HEK293 (cell line): ENCODE data around the gene RALY.

ENCODE experiments used
- CTCF ChIA-PET: fragments of 350-600 bp; formaldehyde crosslinking; extraction: SDS; loops from one replicate; lab custom pipeline; 2021; ENCODE audit warnings: antibody characterized with exemption; lab: Yijun Ruan, JAX
- POLR2A ChIA-PET: fragments of 300-600 bp; formaldehyde crosslinking; extraction: SDS; loops from one replicate; lab custom pipeline; 2020; ENCODE audit warnings: antibody characterized with exemption, inconsistent platforms; lab: Yijun Ruan, JAX
- H3K27ac ChIP-seq: fragments of 200-500 bp; sonication (Bioruptor generic); 2 replicates; pipeline ENCODE4 v1.5.1; 2014; ENCODE audit warnings: low read depth, low read length, control low read depth, inconsistent platforms; ENCODE audit errors: extremely low read depth
- H3K36me3 ChIP-seq, 2 experiments: fragments of 200-500 bp in 1 of 2; sonication (Bioruptor generic) in 1 of 2; 1 replicate in 1 of 2; 2 replicates in 1 of 2; pipeline ENCODE4 v1.5.1; 2014 to 2017; ENCODE audit warnings: inconsistent platforms in 2 of 2, low read length in 2 of 2; ENCODE audit not compliant: control insufficient read depth in 2 of 2, insufficient read depth in 1 of 2
- H3K4me1 ChIP-seq: fragments of 200-500 bp; sonication (Bioruptor generic); 2 replicates; pipeline ENCODE4 v1.5.1; 2014; ENCODE audit warnings: mild to moderate bottlenecking, low read length, inconsistent platforms; ENCODE audit not compliant: control insufficient read depth, insufficient read depth
- H3K4me3 ChIP-seq: 2 replicates; pipeline ENCODE4 v1.5.1; 2011; ENCODE audit warnings: low read depth, mild to moderate bottlenecking, control low read depth, low read length, moderate library complexity
- H3K9me3 ChIP-seq: fragments of 200-500 bp; sonication (Bioruptor generic); 2 replicates; pipeline ENCODE4 v1.5.1; 2014; ENCODE audit warnings: low read depth, low read length, inconsistent platforms; ENCODE audit not compliant: control insufficient read depth, insufficient read depth
- CTCF ChIP-seq: fragments of 450-650 bp; formaldehyde crosslinking; IDR thresholded peaks from 2 replicates; pipeline ENCODE4 v1.5.1; 2016; ENCODE audit warnings: missing biosample characterization, missing genetic modification characterization
- HOXA7 ChIP-seq: sonication (generic); formaldehyde crosslinking; IDR thresholded peaks from 2 replicates; pipeline ENCODE4 v1.8.1; 2022; ENCODE audit warnings: missing genetic modification reagents, borderline replicate concordance
- PRDM2 ChIP-seq: fragments of 450-650 bp; formaldehyde crosslinking; IDR thresholded peaks from 2 replicates; pipeline ENCODE4 v1.5.1; 2016; ENCODE audit warnings: missing biosample characterization, missing genetic modification characterization, borderline replicate concordance
- YY1 ChIP-seq: fragments of 450-650 bp; formaldehyde crosslinking; IDR thresholded peaks from 2 replicates; pipeline ENCODE4 v1.5.1; 2018; ENCODE audit warnings: missing biosample characterization, missing genetic modification characterization
- ZFHX2 ChIP-seq: fragments of 450-650 bp; formaldehyde crosslinking; conservative IDR thresholded peaks from 2 replicates; pipeline ENCODE4 v1.5.1; 2016; ENCODE audit warnings: missing biosample characterization, missing genetic modification characterization
- ZFP37 ChIP-seq: fragments of 450-650 bp; formaldehyde crosslinking; IDR thresholded peaks from 2 replicates; pipeline ENCODE4 v1.5.1; 2016; ENCODE audit warnings: missing biosample characterization, missing genetic modification characterization
- ZNF112 ChIP-seq: fragments of 450-650 bp; formaldehyde crosslinking; IDR thresholded peaks from 2 replicates; pipeline ENCODE4 v1.5.0; 2017; ENCODE audit warnings: missing biosample characterization, missing genetic modification characterization
- ZNF510 ChIP-seq: fragments of 450-650 bp; formaldehyde crosslinking; IDR thresholded peaks from 2 replicates; pipeline ENCODE4 v1.5.1; 2018; ENCODE audit warnings: mild to moderate bottlenecking, missing genetic modification characterization, missing biosample characterization; ENCODE audit not compliant: insufficient replicate concordance
- ZNF513 ChIP-seq: fragments of 450-650 bp; IDR thresholded peaks from 2 replicates; pipeline ENCODE4 v1.5.1; 2018; ENCODE audit warnings: missing biosample characterization, missing genetic modification characterization
- ZNF521 ChIP-seq: fragments of 450-650 bp; formaldehyde crosslinking; IDR thresholded peaks from 2 replicates; pipeline ENCODE4 v1.5.1; 2017; ENCODE audit warnings: missing biosample characterization, mild to moderate bottlenecking, missing genetic modification characterization
- ZNF621 ChIP-seq: fragments of 450-650 bp; formaldehyde crosslinking; IDR thresholded peaks from 2 replicates; pipeline ENCODE4 v1.5.1; 2017; ENCODE audit warnings: missing biosample characterization, missing genetic modification characterization
- ZNF701 ChIP-seq: fragments of 450-650 bp; formaldehyde crosslinking; IDR thresholded peaks from 2 replicates; pipeline ENCODE4 v1.5.1; 2016; ENCODE audit warnings: missing biosample characterization, missing genetic modification characterization
- ZNF777 ChIP-seq: fragments of 450-650 bp; formaldehyde crosslinking; IDR thresholded peaks from 2 replicates; pipeline ENCODE4 v1.5.1; 2017; ENCODE audit warnings: missing biosample characterization, missing genetic modification characterization, borderline replicate concordance
- ZNF791 ChIP-seq: fragments of 450-650 bp; formaldehyde crosslinking; IDR thresholded peaks from 2 replicates; pipeline ENCODE4 v1.5.1; 2016; ENCODE audit warnings: missing biosample characterization, missing genetic modification characterization
- TF ChIP-seq, protein P1 (sequence below): fragments of 450-650 bp; formaldehyde crosslinking; IDR thresholded peaks from 2 replicates; pipeline ENCODE4 v1.5.1; 2016; ENCODE audit warnings: missing biosample characterization, missing genetic modification characterization, borderline replicate concordance
- TF ChIP-seq, protein P2 (sequence below): fragments of 450-650 bp; formaldehyde crosslinking; IDR thresholded peaks from 2 replicates; pipeline ENCODE4 v1.5.1; 2017; ENCODE audit warnings: missing biosample characterization, missing genetic modification characterization

The RALY gene

DNA sequence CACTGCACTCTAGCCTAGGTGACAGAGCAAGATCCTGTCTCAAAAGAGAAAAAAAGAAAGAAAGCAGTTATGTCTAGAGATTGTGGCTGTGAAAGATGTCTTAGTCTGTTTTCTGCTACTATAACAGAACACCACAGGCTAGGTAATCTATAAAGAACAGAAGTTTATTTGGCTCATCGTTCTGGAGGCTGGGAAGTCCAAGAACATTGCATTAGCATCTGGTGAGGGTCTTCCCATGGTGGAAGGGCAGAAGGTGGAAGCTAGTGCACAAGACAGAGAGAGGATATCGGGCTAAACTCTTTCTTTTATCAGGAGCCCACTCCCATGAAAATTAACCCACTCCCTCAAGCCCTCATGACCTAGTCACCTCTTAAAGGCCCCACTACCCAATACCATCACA is 16.2 kb upstream of the RALY start:
- Histone ChIP-seq H3K27ac (no peak overlapping the region), H3K36me3 (no peaks in the 10 kb centered on the region), H3K4me3 (no peak overlapping the region), H3K4me1 (no peaks in the 10 kb centered on the region), H3K9me3 (no peaks in the 10 kb centered on the region)
- CTCF ChIA-PET: no interaction called here
- POLR2A ChIA-PET: interaction anchor here (0.7 kb wide), 1 partner anchor 13 kb away, joined by 4 read pairs; no protein-coding TSS in a partner anchor
- TF ChIP-seq YY1 (tag by site-specific recombination): no peak
- TF ChIP-seq, protein P1, sequence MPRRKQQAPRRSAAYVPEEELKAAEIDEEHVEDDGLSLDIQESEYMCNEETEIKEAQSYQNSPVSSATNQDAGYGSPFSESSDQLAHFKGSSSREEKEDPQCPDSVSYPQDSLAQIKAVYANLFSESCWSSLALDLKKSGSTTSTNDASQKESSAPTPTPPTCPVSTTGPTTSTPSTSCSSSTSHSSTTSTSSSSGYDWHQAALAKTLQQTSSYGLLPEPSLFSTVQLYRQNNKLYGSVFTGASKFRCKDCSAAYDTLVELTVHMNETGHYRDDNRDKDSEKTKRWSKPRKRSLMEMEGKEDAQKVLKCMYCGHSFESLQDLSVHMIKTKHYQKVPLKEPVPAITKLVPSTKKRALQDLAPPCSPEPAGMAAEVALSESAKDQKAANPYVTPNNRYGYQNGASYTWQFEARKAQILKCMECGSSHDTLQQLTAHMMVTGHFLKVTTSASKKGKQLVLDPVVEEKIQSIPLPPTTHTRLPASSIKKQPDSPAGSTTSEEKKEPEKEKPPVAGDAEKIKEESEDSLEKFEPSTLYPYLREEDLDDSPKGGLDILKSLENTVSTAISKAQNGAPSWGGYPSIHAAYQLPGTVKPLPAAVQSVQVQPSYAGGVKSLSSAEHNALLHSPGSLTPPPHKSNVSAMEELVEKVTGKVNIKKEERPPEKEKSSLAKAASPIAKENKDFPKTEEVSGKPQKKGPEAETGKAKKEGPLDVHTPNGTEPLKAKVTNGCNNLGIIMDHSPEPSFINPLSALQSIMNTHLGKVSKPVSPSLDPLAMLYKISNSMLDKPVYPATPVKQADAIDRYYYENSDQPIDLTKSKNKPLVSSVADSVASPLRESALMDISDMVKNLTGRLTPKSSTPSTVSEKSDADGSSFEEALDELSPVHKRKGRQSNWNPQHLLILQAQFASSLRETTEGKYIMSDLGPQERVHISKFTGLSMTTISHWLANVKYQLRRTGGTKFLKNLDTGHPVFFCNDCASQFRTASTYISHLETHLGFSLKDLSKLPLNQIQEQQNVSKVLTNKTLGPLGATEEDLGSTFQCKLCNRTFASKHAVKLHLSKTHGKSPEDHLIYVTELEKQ: no peak
- no peak for TF ChIP-seq ZNF510
- TF ChIP-seq CTCF: no peak
- no peak for TF ChIP-seq ZNF791 (tag by site-specific recombination)
- TF ChIP-seq ZNF521 (tag by site-specific recombination): no peak
- TF ChIP-seq HOXA7 (CRISPR knock-in tag): no peak
- TF ChIP-seq ZNF112 (tag by site-specific recombination): no peak
- TF ChIP-seq PRDM2 (tag by site-specific recombination): no peak
- TF ChIP-seq ZNF513 (tag by site-specific recombination): no peak
- no peak for TF ChIP-seq ZNF777 (tag by site-specific recombination)
- no peak for TF ChIP-seq ZNF701 (tag by site-specific recombination)
- TF ChIP-seq, protein P2, sequence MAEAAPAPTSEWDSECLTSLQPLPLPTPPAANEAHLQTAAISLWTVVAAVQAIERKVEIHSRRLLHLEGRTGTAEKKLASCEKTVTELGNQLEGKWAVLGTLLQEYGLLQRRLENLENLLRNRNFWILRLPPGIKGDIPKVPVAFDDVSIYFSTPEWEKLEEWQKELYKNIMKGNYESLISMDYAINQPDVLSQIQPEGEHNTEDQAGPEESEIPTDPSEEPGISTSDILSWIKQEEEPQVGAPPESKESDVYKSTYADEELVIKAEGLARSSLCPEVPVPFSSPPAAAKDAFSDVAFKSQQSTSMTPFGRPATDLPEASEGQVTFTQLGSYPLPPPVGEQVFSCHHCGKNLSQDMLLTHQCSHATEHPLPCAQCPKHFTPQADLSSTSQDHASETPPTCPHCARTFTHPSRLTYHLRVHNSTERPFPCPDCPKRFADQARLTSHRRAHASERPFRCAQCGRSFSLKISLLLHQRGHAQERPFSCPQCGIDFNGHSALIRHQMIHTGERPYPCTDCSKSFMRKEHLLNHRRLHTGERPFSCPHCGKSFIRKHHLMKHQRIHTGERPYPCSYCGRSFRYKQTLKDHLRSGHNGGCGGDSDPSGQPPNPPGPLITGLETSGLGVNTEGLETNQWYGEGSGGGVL (tag by site-specific recombination): no peak
- TF ChIP-seq ZFHX2 (tag by site-specific recombination): no peak
- no peak for TF ChIP-seq ZFP37 (tag by site-specific recombination)
- no peak for TF ChIP-seq ZNF621 (tag by site-specific recombination)
